Loucy (cell line): Measurements from ENCODE around the gene MELK.

Experiments
- H2AFZ ChIP-seq: fragments of 200-600 bp; sonication (generic); 2 replicates; pipeline ENCODE4 v1.6.0; 2016; ENCODE audit warnings: antibody characterized with exemption, mild to moderate bottlenecking, low read length, moderate library complexity
- H3F3A ChIP-seq: fragments of 200-600 bp; 2 replicates; pipeline ENCODE4 v1.6.0; 2016; ENCODE audit warnings: antibody characterized with exemption, low read depth, mild to moderate bottlenecking
- H3K27me3 ChIP-seq: fragments of 200-600 bp; sonication (generic); 2 replicates; pipeline ENCODE4 v1.6.1; 2014; ENCODE audit warnings: low read length, mild to moderate bottlenecking; ENCODE audit not compliant: insufficient read depth, poor library complexity, severe bottlenecking
- H3K36me3 ChIP-seq: fragments of 200-600 bp; sonication (generic); 2 replicates; pipeline ENCODE4 v1.6.1; 2016; ENCODE audit warnings: low read length; ENCODE audit not compliant: insufficient read depth
- H3K4me1 ChIP-seq: fragments of 200-600 bp; sonication (generic); 2 replicates; pipeline ENCODE4 v1.5.1; 2014; ENCODE audit warnings: low read length, mild to moderate bottlenecking; ENCODE audit not compliant: insufficient read depth, poor library complexity, severe bottlenecking
- H3K4me2 ChIP-seq: fragments of 200-600 bp; sonication (generic); 2 replicates; pipeline ENCODE4 v1.6.0; 2014; ENCODE audit warnings: antibody characterized with exemption, low read length, low read depth, mild to moderate bottlenecking; ENCODE audit not compliant: poor library complexity, severe bottlenecking
- H3K4me3 ChIP-seq: fragments of 200-600 bp; sonication (generic); 2 replicates; pipeline ENCODE4 v1.5.1; 2014; ENCODE audit warnings: low read length, mild to moderate bottlenecking, mixed read lengths; ENCODE audit not compliant: poor library complexity, severe bottlenecking
- H3K79me2 ChIP-seq: fragments of 200-600 bp; sonication (generic); 2 replicates; pipeline ENCODE4 v1.6.1; 2014; ENCODE audit warnings: low read length; ENCODE audit not compliant: insufficient read depth
- H3K9ac ChIP-seq: fragments of 200-600 bp; sonication (generic); 2 replicates; pipeline ENCODE4 v1.6.0; 2014; ENCODE audit warnings: mild to moderate bottlenecking, low read depth, low read length, moderate library complexity; ENCODE audit not compliant: poor library complexity, severe bottlenecking
- H3K9me2 ChIP-seq: fragments of 200-600 bp; sonication (generic); replicated peaks from 2 replicates; pipeline ENCODE4 v1.6.1; 2016; ENCODE audit warnings: low read depth, low read length, mixed read lengths
- H3K9me3 ChIP-seq: fragments of 200-600 bp; sonication (generic); 2 replicates; pipeline ENCODE4 v1.6.1; 2014; ENCODE audit warnings: mild to moderate bottlenecking, antibody characterized with exemption, low read length, low read depth; ENCODE audit not compliant: insufficient read depth
- H4K20me1 ChIP-seq: fragments of 200-600 bp; sonication (generic); 2 replicates; pipeline ENCODE4 v1.6.0; 2014; ENCODE audit warnings: antibody characterized with exemption, low read length, mild to moderate bottlenecking; ENCODE audit not compliant: insufficient read depth, poor library complexity, severe bottlenecking
- CTCF ChIP-seq: fragments of 200-600 bp; sonication (generic); conservative IDR thresholded peaks from 2 replicates; pipeline ENCODE4 v1.5.1; 2014; ENCODE audit warnings: mild to moderate bottlenecking, antibody characterized with exemption, low read length
- EZH2phosphoT487 ChIP-seq: fragments of 200-600 bp; IDR thresholded peaks from 2 replicates; pipeline ENCODE4 v1.6.1; 2018; ENCODE audit warnings: antibody characterized with exemption, mild to moderate bottlenecking, moderate library complexity, borderline replicate concordance

The MELK gene

GRCh38 chr9:36718612-36719011 lies 145.9 kb downstream of the MELK start:
- H3K9ac ChIP-seq: no peak overlapping the region
- no peaks in the 10 kb centered on the region for H3K36me3 ChIP-seq
- TF ChIP-seq EZH2phosphoT487: no peak
- TF ChIP-seq CTCF: no peak
- no peak overlapping the region for H3K4me3 ChIP-seq
- peaks cover 6% of the 10 kb centered on the region for H3K4me1 ChIP-seq
- no peaks in the 10 kb centered on the region for H3K9me3 ChIP-seq
- H4K20me1 ChIP-seq: no peaks in the 10 kb centered on the region
- no peaks in the 10 kb centered on the region for H3F3A ChIP-seq
- no peak overlapping the region for H2AFZ ChIP-seq
- no peaks in the 10 kb centered on the region for H3K9me2 ChIP-seq
- no peaks in the 10 kb centered on the region for H3K79me2 ChIP-seq
- no peak overlapping the region for H3K4me2 ChIP-seq
- H3K27me3 ChIP-seq: no peaks in the 10 kb centered on the region

- H3K79me2 ChIP-seq: no peaks in the 10 kb centered on the region
- no peak overlapping the region for H2AFZ ChIP-seq
- TF ChIP-seq CTCF (no peak), EZH2phosphoT487 (no peak)
- no peaks in the 10 kb centered on the region for H3K9me2 ChIP-seq
- H3K27me3 ChIP-seq: no peaks in the 10 kb centered on the region
- no peaks in the 10 kb centered on the region for H3K36me3 ChIP-seq
- no peaks in the 10 kb centered on the region for H3F3A ChIP-seq
- H3K4me2 ChIP-seq: no peak overlapping the region
- no peak overlapping the region for H3K9ac ChIP-seq
- H4K20me1 ChIP-seq: no peaks in the 10 kb centered on the region
- H3K9me3 ChIP-seq: no peaks in the 10 kb centered on the region
- peaks cover 9% of the 10 kb centered on the region for H3K4me1 ChIP-seq
- H3K4me3 ChIP-seq: no peak overlapping the region
These were observed 147.3 kb downstream of the MELK start for GRCh38 chr9:36720043-36720442.

- no peaks in the 10 kb centered on the region for H4K20me1 ChIP-seq
- H2AFZ ChIP-seq: no peak overlapping the region
- no peaks in the 10 kb centered on the region for H3K9me2 ChIP-seq
- H3K4me2 ChIP-seq: no peak overlapping the region
- H3K9me3 ChIP-seq: no peaks in the 10 kb centered on the region
- H3K36me3 ChIP-seq: no peaks in the 10 kb centered on the region
- H3K4me3 ChIP-seq: no peak overlapping the region
- H3K79me2 ChIP-seq: no peaks in the 10 kb centered on the region
- H3K27me3 ChIP-seq: no peaks in the 10 kb centered on the region
- peaks cover 9% of the 10 kb centered on the region for H3K4me1 ChIP-seq
- H3F3A ChIP-seq: no peaks in the 10 kb centered on the region
- TF ChIP-seq CTCF (no peak), EZH2phosphoT487 (no peak)
- H3K9ac ChIP-seq: no peak overlapping the region
These were observed 149.3 kb downstream of the MELK start for GRCh38 chr9:36721846-36722588.
